HUES64 (cell line): Measurements from ENCODE around the gene SFMBT1.

Experiments used
- H3K27ac ChIP-seq: 2 replicates; pipeline ENCODE4 v1.7.0; 2013; ENCODE audit warnings: low read depth, low read length, inconsistent platforms
- H3K27me3 ChIP-seq: 2 replicates; pipeline ENCODE4 v1.6.1; 2013; ENCODE audit warnings: mild to moderate bottlenecking, low read length; ENCODE audit not compliant: insufficient read depth
- H3K36me3 ChIP-seq: 2 replicates; pipeline ENCODE4 v1.6.1; 2013; ENCODE audit warnings: mild to moderate bottlenecking, low read length; ENCODE audit not compliant: insufficient read depth
- H3K4me1 ChIP-seq: 2 replicates; pipeline ENCODE4 v1.6.1; 2013; ENCODE audit warnings: mild to moderate bottlenecking, low read length, moderate library complexity; ENCODE audit not compliant: insufficient read depth
- H3K4me3 ChIP-seq: 2 replicates; pipeline ENCODE4 v1.5.1; 2013; ENCODE audit warnings: mild to moderate bottlenecking, low read length, moderate library complexity
- H3K9ac ChIP-seq: 2 replicates; pipeline ENCODE4 v1.6.1; 2013; ENCODE audit warnings: mild to moderate bottlenecking, low read depth, low read length
- H3K9me3 ChIP-seq: 2 replicates; pipeline ENCODE4 v1.6.1; 2013; ENCODE audit warnings: low read depth, low read length; ENCODE audit not compliant: insufficient read depth
- WGBS: fragments of 150-250, 120-280 bp; methylation state at CpG from one replicate; pipeline ENCODE4 v1.1.7; 2013; ENCODE audit warnings: missing lambda C conversion rate; 5-methylcytosine and 5-hydroxymethylcytosine counted together

Gene SFMBT1

GRCh38 chr3:53011324-53011723, 34.5 kb downstream of the SFMBT1 start:
- Histone ChIP-seq H3K36me3 (no peaks in the 10 kb centered on the region), H3K27me3 (no peaks in the 10 kb centered on the region), H3K27ac (no peak overlapping the region), H3K4me1 (peaks cover 10% of the 10 kb centered on the region), H3K4me3 (no peak overlapping the region), H3K9me3 (no peaks in the 10 kb centered on the region), H3K9ac (no peak overlapping the region)
- WGBS = 89% methylated on average over 2 of the region's 3 CpGs

GRCh38 chr3:53009826-53010539, 35.9 kb downstream of the SFMBT1 start:
- WGBS = 97% methylated on average over 2 of the region's 2 CpGs
- no peak overlapping the region for H3K27ac ChIP-seq
- no peaks in the 10 kb centered on the region for H3K36me3 ChIP-seq
- H3K9ac ChIP-seq = no peak overlapping the region
- no peak overlapping the region for H3K4me3 ChIP-seq
- peaks cover 7% of the 10 kb centered on the region for H3K4me1 ChIP-seq
- no peaks in the 10 kb centered on the region for H3K27me3 ChIP-seq
- no peaks in the 10 kb centered on the region for H3K9me3 ChIP-seq

- no peak overlapping the region for H3K27ac ChIP-seq
- no peaks in the 10 kb centered on the region for H3K36me3 ChIP-seq
- no peaks in the 10 kb centered on the region for H3K27me3 ChIP-seq
- H3K4me1 ChIP-seq = peaks cover 7% of the 10 kb centered on the region
- no peak overlapping the region for H3K9ac ChIP-seq
- WGBS = 97% methylated on average over 6 of the region's 6 CpGs
- H3K9me3 ChIP-seq = no peaks in the 10 kb centered on the region
- H3K4me3 ChIP-seq = no peak overlapping the region
Observed at GRCh38 chr3:53008932-53009331, 36.9 kb downstream of the SFMBT1 start.

GRCh38 chr3:53005854-53006513, 39.9 kb downstream of the SFMBT1 start:
- H3K27ac ChIP-seq = no peak overlapping the region
- no peaks in the 10 kb centered on the region for H3K36me3 ChIP-seq
- H3K4me3 ChIP-seq = no peak overlapping the region
- H3K4me1 ChIP-seq = peaks cover 7% of the 10 kb centered on the region
- WGBS = 92% methylated on average over 12 of the region's 12 CpGs
- H3K9ac ChIP-seq = no peak overlapping the region
- no peaks in the 10 kb centered on the region for H3K9me3 ChIP-seq
- no peaks in the 10 kb centered on the region for H3K27me3 ChIP-seq

- WGBS = 94% methylated on average over 3 of the region's 3 CpGs
- no peak overlapping the region for H3K4me3 ChIP-seq
- H3K27me3 ChIP-seq = no peaks in the 10 kb centered on the region
Observed at GRCh38 chr3:53005338-53005737, 40.5 kb downstream of the SFMBT1 start.

GRCh38 chr3:53003320-53003719, 42.6 kb downstream of the SFMBT1 start:
- Histone ChIP-seq H3K36me3 (no peaks in the 10 kb centered on the region), H3K9me3 (no peaks in the 10 kb centered on the region), H3K9ac (no peak overlapping the region), H3K4me1 (no peaks in the 10 kb centered on the region), H3K4me3 (no peak overlapping the region), H3K27ac (no peak overlapping the region), H3K27me3 (no peaks in the 10 kb centered on the region)
- WGBS = 96% methylated on average over 7 of the region's 7 CpGs

More at GRCh38 chr3:53005338-53005737, 40.5 kb downstream of the SFMBT1 start:
- no peaks in the 10 kb centered on the region for H3K36me3 ChIP-seq
- H3K9me3 ChIP-seq = no peaks in the 10 kb centered on the region
- peaks cover under 1% of the 10 kb centered on the region; the same call in 1 of the 2 replicates for H3K4me1 ChIP-seq
- H3K27ac ChIP-seq = no peak overlapping the region
- no peak overlapping the region for H3K9ac ChIP-seq

- 94% methylated on average over 41 of the region's 41 CpGs for WGBS
- Histone ChIP-seq H3K4me1 (no peaks in the 10 kb centered on the region), H3K27me3 (no peaks in the 10 kb centered on the region), H3K4me3 (no peak overlapping the region), H3K9me3 (no peaks in the 10 kb centered on the region), H3K27ac (no peak overlapping the region), H3K36me3 (no peaks in the 10 kb centered on the region), H3K9ac (no peak overlapping the region)
Observed at GRCh38 chr3:52998771-52999513, 46.9 kb downstream of the SFMBT1 start.

- Histone ChIP-seq H3K27me3 (no peaks in the 10 kb centered on the region), H3K9ac (no peak overlapping the region), H3K4me1 (no peaks in the 10 kb centered on the region), H3K9me3 (no peaks in the 10 kb centered on the region), H3K4me3 (no peak overlapping the region), H3K27ac (no peak overlapping the region), H3K36me3 (no peaks in the 10 kb centered on the region)
- WGBS = 91% methylated on average over 1 of the region's 2 CpGs
Observed at GRCh38 chr3:52990637-52991036, 55.2 kb downstream of the SFMBT1 start.

GRCh38 chr3:52986938-52987337, 58.9 kb downstream of the SFMBT1 start:
- no peaks in the 10 kb centered on the region for H3K4me1 ChIP-seq
- no peak overlapping the region for H3K27ac ChIP-seq
- no peak overlapping the region for H3K4me3 ChIP-seq
- H3K27me3 ChIP-seq = no peaks in the 10 kb centered on the region
- no peak overlapping the region for H3K9ac ChIP-seq
- H3K9me3 ChIP-seq = no peaks in the 10 kb centered on the region
- WGBS = 82% methylated on average over 3 of the region's 3 CpGs
- no peaks in the 10 kb centered on the region for H3K36me3 ChIP-seq

GRCh38 chr3:52986049-52986448, 59.8 kb downstream of the SFMBT1 start:
- Histone ChIP-seq H3K27ac (no peak overlapping the region), H3K9me3 (no peaks in the 10 kb centered on the region), H3K4me3 (no peak overlapping the region), H3K27me3 (no peaks in the 10 kb centered on the region), H3K4me1 (no peaks in the 10 kb centered on the region), H3K9ac (no peak overlapping the region), H3K36me3 (no peaks in the 10 kb centered on the region)
- 100% methylated on average over 1 of the region's 1 CpG for WGBS

- Histone ChIP-seq H3K4me3 (no peak overlapping the region), H3K27ac (no peak overlapping the region), H3K36me3 (no peaks in the 10 kb centered on the region), H3K27me3 (no peaks in the 10 kb centered on the region), H3K4me1 (no peaks in the 10 kb centered on the region), H3K9ac (no peak overlapping the region), H3K9me3 (no peaks in the 10 kb centered on the region)
Observed at GRCh38 chr3:52983828-52984227, 62.0 kb downstream of the SFMBT1 start.
